Fibroblast of lung (primary cell): ENCODE measurements around the gene PKP3.

Experiments
- EZH2 ChIP-seq: IDR thresholded peaks from 2 replicates; pipeline ENCODE4 v1.5.1; 2012; ENCODE audit warnings: low read length, control low read depth, mild to moderate bottlenecking; ENCODE audit errors: missing control alignments
- TF ChIP-seq, protein P1 (sequence below), 2 donors: IDR thresholded peaks in 1 of 2; conservative IDR thresholded peaks in 1 of 2; 1 replicate in 1 of 2; 2 replicates in 1 of 2; pipeline ENCODE4 v1.5.1; 2011 to 2012; ENCODE audit warnings: low read length in 2 of 2, control low read depth in 1 of 2, inconsistent platforms in 1 of 2, low read depth in 1 of 2, mild to moderate bottlenecking in 1 of 2

- TF ChIP-seq, protein P1, sequence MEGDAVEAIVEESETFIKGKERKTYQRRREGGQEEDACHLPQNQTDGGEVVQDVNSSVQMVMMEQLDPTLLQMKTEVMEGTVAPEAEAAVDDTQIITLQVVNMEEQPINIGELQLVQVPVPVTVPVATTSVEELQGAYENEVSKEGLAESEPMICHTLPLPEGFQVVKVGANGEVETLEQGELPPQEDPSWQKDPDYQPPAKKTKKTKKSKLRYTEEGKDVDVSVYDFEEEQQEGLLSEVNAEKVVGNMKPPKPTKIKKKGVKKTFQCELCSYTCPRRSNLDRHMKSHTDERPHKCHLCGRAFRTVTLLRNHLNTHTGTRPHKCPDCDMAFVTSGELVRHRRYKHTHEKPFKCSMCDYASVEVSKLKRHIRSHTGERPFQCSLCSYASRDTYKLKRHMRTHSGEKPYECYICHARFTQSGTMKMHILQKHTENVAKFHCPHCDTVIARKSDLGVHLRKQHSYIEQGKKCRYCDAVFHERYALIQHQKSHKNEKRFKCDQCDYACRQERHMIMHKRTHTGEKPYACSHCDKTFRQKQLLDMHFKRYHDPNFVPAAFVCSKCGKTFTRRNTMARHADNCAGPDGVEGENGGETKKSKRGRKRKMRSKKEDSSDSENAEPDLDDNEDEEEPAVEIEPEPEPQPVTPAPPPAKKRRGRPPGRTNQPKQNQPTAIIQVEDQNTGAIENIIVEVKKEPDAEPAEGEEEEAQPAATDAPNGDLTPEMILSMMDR (conservative IDR thresholded peaks at IDR 0.05 in 1 of 2, IDR thresholded peaks at IDR 0.05 in 1 of 2; ENCODE audit: low read depth in 1 of 2, low read length in 2 of 2) = no peak
- TF ChIP-seq EZH2 = no peak
These were observed 18.7 kb upstream of the PKP3 start for GRCh38 chr11:375065-376025.
